Measurements from ENCODE around the gene POLR3A. TPM values are rescaled to one million over a fixed set of nuclear protein-coding genes. Genes with fewer than 3 reads are reported as not detected.

POLR3A gene
- total and polyA plus RNA-seq, 2 of the 13 experiments (the other 11 are each of a cell fraction or from before 2014, with no cell fraction given) = 13.6 to 19.2 TPM

- H3K27ac ChIP-seq (ENCODE audit: extremely low read length, insufficient read depth, low read length) = no peak overlapping the region
- H4K20me1 ChIP-seq (ENCODE audit: insufficient read depth, low read length) = no peaks in the 10 kb centered on the region
- TF ChIP-seq ZNF331 (CRISPR knock-in tag; IDR thresholded peaks at IDR 0.05) = no peak
- TF ChIP-seq, protein P1, sequence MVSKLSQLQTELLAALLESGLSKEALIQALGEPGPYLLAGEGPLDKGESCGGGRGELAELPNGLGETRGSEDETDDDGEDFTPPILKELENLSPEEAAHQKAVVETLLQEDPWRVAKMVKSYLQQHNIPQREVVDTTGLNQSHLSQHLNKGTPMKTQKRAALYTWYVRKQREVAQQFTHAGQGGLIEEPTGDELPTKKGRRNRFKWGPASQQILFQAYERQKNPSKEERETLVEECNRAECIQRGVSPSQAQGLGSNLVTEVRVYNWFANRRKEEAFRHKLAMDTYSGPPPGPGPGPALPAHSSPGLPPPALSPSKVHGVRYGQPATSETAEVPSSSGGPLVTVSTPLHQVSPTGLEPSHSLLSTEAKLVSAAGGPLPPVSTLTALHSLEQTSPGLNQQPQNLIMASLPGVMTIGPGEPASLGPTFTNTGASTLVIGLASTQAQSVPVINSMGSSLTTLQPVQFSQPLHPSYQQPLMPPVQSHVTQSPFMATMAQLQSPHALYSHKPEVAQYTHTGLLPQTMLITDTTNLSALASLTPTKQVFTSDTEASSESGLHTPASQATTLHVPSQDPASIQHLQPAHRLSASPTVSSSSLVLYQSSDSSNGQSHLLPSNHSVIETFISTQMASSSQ (IDR thresholded peaks at IDR 0.05; ENCODE audit: low read depth) = no peak
- TF ChIP-seq, protein P1 (CRISPR knock-in tag; IDR thresholded peaks at IDR 0.05; ENCODE audit: borderline replicate concordance) = no peak
- TF ChIP-seq ZNF574 (CRISPR knock-in tag; IDR thresholded peaks at IDR 0.05) = no peak
- TF ChIP-seq ZNF230 (CRISPR knock-in tag; IDR thresholded peaks at IDR 0.05) = no peak
- TF ChIP-seq ZNF225 (CRISPR knock-in tag; IDR thresholded peaks at IDR 0.05) = no peak
- TF ChIP-seq STAG1 (CRISPR knock-in tag; IDR thresholded peaks at IDR 0.05) = no peak
- no peak for TF ChIP-seq TCF12 (IDR thresholded peaks at IDR 0.05)
- no peak for TF ChIP-seq TCF12 (CRISPR knock-in tag; IDR thresholded peaks at IDR 0.05)
- TF ChIP-seq, protein P2, sequence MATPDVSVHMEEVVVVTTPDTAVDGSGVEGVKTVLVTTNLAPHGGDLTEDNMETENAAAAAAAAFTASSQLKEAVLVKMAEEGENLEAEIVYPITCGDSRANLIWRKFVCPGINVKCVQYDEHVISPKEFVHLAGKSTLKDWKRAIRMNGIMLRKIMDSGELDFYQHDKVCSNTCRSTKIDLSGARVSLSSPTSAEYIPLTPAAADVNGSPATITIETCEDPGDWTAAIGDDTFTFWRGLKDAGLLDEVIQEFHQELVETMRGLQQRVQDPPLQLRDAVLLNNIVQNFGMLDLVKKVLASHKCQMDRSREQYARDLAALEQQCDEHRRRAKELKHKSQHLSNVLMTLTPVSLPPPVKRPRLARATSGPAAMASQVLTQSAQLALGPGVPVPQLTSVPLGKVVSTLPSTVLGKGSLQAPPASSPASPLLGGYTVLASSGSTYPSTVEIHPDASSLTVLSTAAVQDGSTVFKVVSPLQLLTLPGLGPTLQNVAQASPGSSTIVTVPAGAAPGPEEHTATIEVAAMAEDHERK (CRISPR knock-in tag; IDR thresholded peaks at IDR 0.05; ENCODE audit: low read depth) = no peak
- TF ChIP-seq, protein P3, sequence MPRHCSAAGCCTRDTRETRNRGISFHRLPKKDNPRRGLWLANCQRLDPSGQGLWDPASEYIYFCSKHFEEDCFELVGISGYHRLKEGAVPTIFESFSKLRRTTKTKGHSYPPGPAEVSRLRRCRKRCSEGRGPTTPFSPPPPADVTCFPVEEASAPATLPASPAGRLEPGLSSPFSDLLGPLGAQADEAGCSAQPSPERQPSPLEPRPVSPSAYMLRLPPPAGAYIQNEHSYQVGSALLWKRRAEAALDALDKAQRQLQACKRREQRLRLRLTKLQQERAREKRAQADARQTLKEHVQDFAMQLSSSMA (CRISPR knock-in tag; IDR thresholded peaks at IDR 0.05) = no peak
- no peaks in the 10 kb centered on the region for H3K27me3 ChIP-seq (ENCODE audit: control insufficient read depth in 1 of 2, insufficient read depth in 2 of 2, low read length in 2 of 2)
- FAIRE-seq (no peak), DNase-seq (ENCODE audit: low spot score) (no peak), ATAC-seq (no peak)
- no peaks in the 10 kb centered on the region for H3K4me1 ChIP-seq (ENCODE audit: insufficient read depth, low read length)
- POLR2A ChIA-PET = no interaction called here
- in situ Hi-C loops (cut with HindIII; ENCODE audit: extremely low pct_ligation_motif_present, low pct_unique_long_range_greater_than_20kb) = no loop called here
- BruUV-seq (replicated peaks) = TSS peak; percentile 24
- H3K4me2 ChIP-seq (ENCODE audit: low read depth, low read length) = no peak overlapping the region
- no peaks in the 10 kb centered on the region for H3K9me3 ChIP-seq (ENCODE audit: low read length)
- H3K36me3 ChIP-seq (replicated peaks in 1 of 2; ENCODE audit: control insufficient read depth in 1 of 2, insufficient read depth in 2 of 2, low read length in 2 of 2) = peaks cover 48 to 84% of the 10 kb centered on the region in 2 experiments
- intact Hi-C loops (cut with micrococcal nuclease; ENCODE audit: unreplicated experiment) = no loop called here
- H3K9ac ChIP-seq (ENCODE audit: insufficient read depth, low read depth, low read length) = no peak overlapping the region
- CTCF ChIA-PET (ENCODE audit: low intra/inter-chr PET ratio, low total read pairs) = no interaction called here
- WGBS (ENCODE audit: low lambda C conversion rate) = 95% methylated on average over 3 of the region's 3 CpGs
- no peaks in the 10 kb centered on the region for H3K79me2 ChIP-seq (ENCODE audit: insufficient read depth, low read length)
- no peak overlapping the region for H3K4me3 ChIP-seq (replicated peaks in 1 of 3; ENCODE audit: insufficient read depth in 1 of 3, low read depth in 2 of 3, low read length in 3 of 3)
- H2AFZ ChIP-seq (ENCODE audit: low read length) = no peak overlapping the region
Observed at GRCh38 chr10:78019264-78019663, 10.1 kb downstream of the POLR3A start.
